ENCODE data around the gene ASTN2. TPM values are rescaled to one million over a fixed set of nuclear protein-coding genes. Genes with fewer than 3 reads are reported as not detected.

Gene ASTN2
- total RNA-seq, 2 donors from 2014 or later = 3.7 to 4.8 TPM

DNA sequence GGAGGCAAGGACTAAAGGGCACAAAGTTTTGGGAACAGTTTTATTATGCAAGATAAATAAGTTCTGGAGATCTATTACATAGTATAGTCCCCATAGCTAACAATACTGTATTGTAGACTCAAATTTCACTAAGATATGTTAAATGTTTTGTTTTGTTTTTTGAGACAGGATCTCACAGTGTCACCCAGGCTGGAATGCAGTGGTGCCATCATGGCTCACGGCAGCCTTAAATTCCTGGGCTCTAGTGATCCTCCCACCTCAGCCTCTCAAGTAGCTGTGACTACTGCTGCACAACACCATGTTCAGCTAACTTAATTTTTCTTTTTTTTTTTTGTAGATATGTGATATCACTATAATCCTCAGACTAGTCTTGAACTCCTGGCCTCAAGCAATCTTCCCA is 618.2 kb downstream of the ASTN2 start:
- DNase-seq (no peak), ATAC-seq (no peak)
- no peaks in the 10 kb centered on the region for H3K4me1 Mint-ChIP-seq
- no peak overlapping the region for H3K4me3 Mint-ChIP-seq
- H3K9me3 ChIP-seq (ENCODE audit: control insufficient read depth, low read length, poor library complexity, severe bottlenecking) = no peaks in the 10 kb centered on the region
- H3K36me3 Mint-ChIP-seq (ENCODE audit: low read depth) = no peaks in the 10 kb centered on the region
- no peak overlapping the region for H3K27ac Mint-ChIP-seq
- H3K27me3 Mint-ChIP-seq = peaks cover 13% of the 10 kb centered on the region

DNA sequence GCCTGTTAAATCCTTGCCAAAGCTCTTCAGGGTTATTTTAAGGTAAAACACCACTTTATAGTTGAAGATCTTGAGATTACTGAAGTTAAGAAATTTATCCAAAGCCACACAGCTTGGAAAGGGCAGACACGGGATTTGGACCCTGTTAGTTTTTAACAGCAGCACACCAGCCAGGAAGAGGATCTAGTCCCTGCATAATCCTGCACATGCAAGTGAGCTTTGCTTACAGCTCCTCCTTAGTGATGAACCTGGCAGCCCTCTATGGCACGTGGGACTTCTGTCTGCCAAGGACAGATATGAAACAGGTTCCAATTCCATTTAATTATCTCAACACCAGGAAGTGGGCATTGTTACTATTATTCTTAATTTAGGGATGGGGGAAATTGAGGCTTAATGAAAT is 619.0 kb downstream of the ASTN2 start:
- Mint-ChIP-seq H3K4me1 (no peaks in the 10 kb centered on the region), H3K27ac (no peak overlapping the region), H3K4me3 (no peak overlapping the region), H3K27me3 (peaks cover 13% of the 10 kb centered on the region), H3K36me3 (ENCODE audit: low read depth) (no peaks in the 10 kb centered on the region)
- ATAC-seq = no peak
- DNase-seq = no peak
- no peaks in the 10 kb centered on the region for H3K9me3 ChIP-seq (ENCODE audit: control insufficient read depth, low read length, poor library complexity, severe bottlenecking)

DNA sequence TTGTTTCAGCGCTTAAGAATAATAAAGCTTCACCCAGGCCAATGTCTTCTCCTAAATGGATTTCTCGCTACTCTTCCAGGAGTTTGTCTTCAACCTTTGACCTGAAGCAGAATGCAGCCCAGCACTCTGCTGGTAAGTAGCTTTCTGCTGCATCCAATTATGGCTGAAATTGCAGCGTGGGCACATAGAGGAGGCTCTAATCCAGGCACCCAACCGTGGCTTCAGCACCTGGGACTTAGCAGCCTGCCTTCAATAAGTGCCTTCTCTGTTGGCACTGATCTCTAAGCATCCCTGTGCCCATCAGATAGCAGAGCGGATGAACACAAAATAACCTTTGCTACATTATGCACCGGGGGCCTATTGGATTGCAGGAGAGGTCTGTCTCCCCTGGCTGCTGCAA is 622.6 kb downstream of the ASTN2 start:
- Mint-ChIP-seq H3K36me3 (ENCODE audit: low read depth) (no peaks in the 10 kb centered on the region), H3K27ac (no peak overlapping the region), H3K27me3 (peaks cover 9% of the 10 kb centered on the region), H3K4me3 (no peak overlapping the region), H3K4me1 (no peaks in the 10 kb centered on the region)
- H3K9me3 ChIP-seq (ENCODE audit: control insufficient read depth, low read length, poor library complexity, severe bottlenecking) = no peaks in the 10 kb centered on the region
- DNase-seq (no peak), ATAC-seq (no peak)

DNA sequence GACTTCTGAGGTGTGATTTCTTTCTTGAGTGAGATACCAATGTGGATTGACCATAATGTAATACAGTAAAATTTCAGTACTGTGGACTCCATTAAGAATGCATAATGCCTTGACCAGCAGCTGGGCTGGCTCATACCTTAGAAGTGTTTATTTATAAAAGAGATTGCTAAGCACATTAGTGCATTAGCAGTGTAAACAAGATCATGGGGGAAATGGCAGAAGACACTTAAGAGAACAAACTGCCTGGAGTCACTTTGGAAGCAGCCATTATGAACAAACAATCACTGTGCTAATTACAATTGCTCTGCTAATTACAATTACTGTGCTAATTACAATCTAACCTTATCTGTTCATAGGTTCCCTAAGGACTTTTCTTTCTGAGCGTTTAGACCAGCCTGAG is 623.5 kb downstream of the ASTN2 start:
- no peak overlapping the region for H3K27ac Mint-ChIP-seq
- no peak for DNase-seq
- H3K4me1 Mint-ChIP-seq = no peaks in the 10 kb centered on the region
- H3K27me3 Mint-ChIP-seq = peaks cover 11% of the 10 kb centered on the region
- no peak for ATAC-seq
- H3K4me3 Mint-ChIP-seq = no peak overlapping the region
- H3K36me3 Mint-ChIP-seq (ENCODE audit: low read depth) = no peaks in the 10 kb centered on the region
- H3K9me3 ChIP-seq (ENCODE audit: control insufficient read depth, low read length, poor library complexity, severe bottlenecking) = no peaks in the 10 kb centered on the region

DNA sequence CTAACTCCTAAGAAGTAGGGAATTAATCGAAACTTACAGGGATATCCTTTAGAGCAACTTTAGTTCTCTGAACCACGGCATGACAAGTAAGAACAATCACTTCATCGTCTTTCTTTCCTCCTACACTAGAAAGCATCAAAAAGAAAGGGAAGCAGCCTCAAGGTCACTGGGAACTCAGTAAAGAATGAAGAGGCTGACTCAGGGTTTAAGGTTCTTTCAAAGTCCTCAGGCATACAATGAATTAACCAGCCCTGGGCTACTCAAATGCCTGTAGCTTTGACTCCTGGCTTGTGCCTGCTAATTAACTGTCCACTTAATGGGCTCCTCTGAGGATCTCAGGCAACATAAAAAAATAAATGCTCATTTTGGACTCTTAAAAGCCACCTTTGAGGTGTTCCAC is 625.8 kb downstream of the ASTN2 start:
- DNase-seq (no peak), ATAC-seq (no peak)
- Mint-ChIP-seq H3K4me3 (no peak overlapping the region), H3K27me3 (peaks cover 22% of the 10 kb centered on the region), H3K27ac (no peak overlapping the region), H3K36me3 (ENCODE audit: low read depth) (no peaks in the 10 kb centered on the region), H3K4me1 (no peaks in the 10 kb centered on the region)
- no peaks in the 10 kb centered on the region for H3K9me3 ChIP-seq (ENCODE audit: control insufficient read depth, low read length, poor library complexity, severe bottlenecking)

DNA sequence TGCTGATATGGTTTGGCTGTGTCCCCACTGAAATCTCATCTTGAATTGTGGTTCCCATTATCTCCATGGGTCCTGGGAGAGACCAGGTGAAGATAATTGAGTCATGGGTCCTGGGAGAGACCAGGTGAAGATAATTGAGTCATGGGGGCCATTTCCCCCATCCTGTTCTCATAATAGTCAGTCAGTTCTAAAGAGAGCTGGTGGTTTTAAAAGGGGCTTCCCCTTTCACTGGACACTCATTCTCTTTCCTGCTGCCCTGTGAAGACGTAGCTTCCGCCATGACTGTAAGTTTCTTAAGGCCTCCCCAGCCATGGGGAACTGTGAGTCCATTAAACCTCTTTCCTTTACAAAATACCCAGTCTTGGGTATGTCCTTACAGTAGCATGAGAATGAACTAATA is 628.1 kb downstream of the ASTN2 start:
- H3K4me1 Mint-ChIP-seq = no peaks in the 10 kb centered on the region
- H3K9me3 ChIP-seq (ENCODE audit: control insufficient read depth, low read length, poor library complexity, severe bottlenecking) = no peaks in the 10 kb centered on the region
- no peak overlapping the region for H3K4me3 Mint-ChIP-seq
- ATAC-seq = no peak
- DNase-seq = no peak
- H3K36me3 Mint-ChIP-seq (ENCODE audit: low read depth) = no peaks in the 10 kb centered on the region
- H3K27ac Mint-ChIP-seq = no peak overlapping the region
- peaks cover 23% of the 10 kb centered on the region for H3K27me3 Mint-ChIP-seq

DNA sequence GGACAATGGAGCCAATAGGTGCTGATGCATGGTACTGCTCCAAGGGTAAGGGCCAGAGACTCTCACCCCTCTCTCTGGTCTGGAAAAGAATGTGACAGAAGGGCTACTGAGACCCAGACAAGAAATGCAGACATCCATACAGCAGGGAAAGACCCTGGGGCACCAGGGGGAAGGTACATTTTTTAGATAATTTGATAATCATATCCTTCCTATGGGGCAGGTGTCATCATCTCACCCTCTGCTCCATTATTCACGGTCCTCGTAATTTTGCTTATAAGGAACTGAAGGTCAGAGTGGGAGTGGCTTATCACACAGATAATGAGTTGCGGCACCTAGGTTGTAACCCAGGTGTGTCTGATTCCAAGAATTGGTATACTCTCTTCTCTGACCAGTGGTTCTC is 637.7 kb downstream of the ASTN2 start:
- no peaks in the 10 kb centered on the region for H3K27me3 Mint-ChIP-seq
- no peak overlapping the region for H3K4me3 Mint-ChIP-seq
- no peaks in the 10 kb centered on the region for H3K4me1 Mint-ChIP-seq
- ATAC-seq (no peak), DNase-seq (no peak)
- H3K27ac Mint-ChIP-seq = no peak overlapping the region
- no peaks in the 10 kb centered on the region for H3K9me3 ChIP-seq (ENCODE audit: control insufficient read depth, low read length, poor library complexity, severe bottlenecking)
- no peaks in the 10 kb centered on the region for H3K36me3 Mint-ChIP-seq (ENCODE audit: low read depth)

DNA sequence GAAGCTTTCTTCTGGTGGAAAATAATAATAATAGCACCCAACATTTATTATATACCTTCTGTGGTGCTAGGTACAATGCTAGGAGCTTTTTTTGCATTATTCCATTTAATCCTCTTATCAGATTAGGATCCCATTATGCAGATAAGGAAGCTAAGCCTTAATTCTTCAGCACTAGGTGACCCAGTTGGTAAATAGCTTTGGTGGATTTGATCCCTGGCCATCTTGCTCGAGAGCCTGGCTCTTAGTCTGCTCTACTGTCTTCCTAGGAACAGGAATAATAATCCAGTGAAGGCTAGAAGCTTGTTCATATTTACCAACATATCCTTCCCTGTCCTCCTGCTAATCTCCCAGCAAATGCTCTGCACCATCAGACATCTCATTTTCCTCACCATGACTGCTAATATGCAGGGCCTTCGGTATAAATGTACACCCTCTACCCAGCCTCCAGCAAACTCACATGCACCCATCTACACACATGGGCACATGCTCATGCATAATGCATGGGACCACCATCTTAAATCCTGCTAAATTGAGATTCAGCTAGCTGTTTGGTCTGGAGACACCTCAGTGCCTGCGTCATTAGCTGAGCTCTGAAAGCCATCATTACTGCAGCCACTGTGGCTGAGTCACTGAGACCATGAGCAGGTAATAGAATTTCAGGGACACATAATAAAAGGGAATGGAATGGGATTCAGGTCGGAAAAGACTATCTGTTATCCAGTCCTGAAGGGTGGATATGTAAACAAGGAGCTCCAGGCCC is 640.3 kb downstream of the ASTN2 start:
- no peaks in the 10 kb centered on the region for H3K27me3 Mint-ChIP-seq
- no peaks in the 10 kb centered on the region for H3K4me1 Mint-ChIP-seq
- no peak overlapping the region for H3K4me3 Mint-ChIP-seq
- H3K9me3 ChIP-seq (ENCODE audit: control insufficient read depth, low read length, poor library complexity, severe bottlenecking) = no peaks in the 10 kb centered on the region
- ATAC-seq (no peak), DNase-seq (no peak)
- H3K27ac Mint-ChIP-seq = no peak overlapping the region
- no peaks in the 10 kb centered on the region for H3K36me3 Mint-ChIP-seq (ENCODE audit: low read depth)

DNA sequence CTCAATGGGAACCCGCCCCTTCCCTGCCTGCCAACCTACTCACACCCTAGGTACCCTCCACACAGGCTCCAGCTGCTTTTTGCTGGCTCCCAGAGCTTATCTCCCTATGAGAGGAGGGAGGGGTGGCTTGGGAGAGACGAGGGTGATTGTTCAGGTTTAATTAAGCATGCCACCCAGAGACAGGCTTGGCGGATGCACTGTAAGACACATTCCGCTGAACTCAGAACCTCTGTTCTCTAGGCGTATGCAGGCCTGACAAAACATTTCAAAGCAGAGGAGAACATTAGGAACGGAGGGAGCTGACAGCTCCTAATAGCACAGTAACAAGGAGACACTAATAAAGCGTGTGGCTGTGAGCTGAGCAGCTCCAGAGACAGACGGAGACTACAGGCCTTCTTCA is 647.6 kb downstream of the ASTN2 start:
- Mint-ChIP-seq H3K36me3 (ENCODE audit: low read depth) (no peaks in the 10 kb centered on the region), H3K27me3 (no peaks in the 10 kb centered on the region), H3K27ac (no peak overlapping the region), H3K4me1 (no peaks in the 10 kb centered on the region), H3K4me3 (no peak overlapping the region)
- DNase-seq = no peak
- no peaks in the 10 kb centered on the region for H3K9me3 ChIP-seq (ENCODE audit: control insufficient read depth, low read length, poor library complexity, severe bottlenecking)
- ATAC-seq = no peak

DNA sequence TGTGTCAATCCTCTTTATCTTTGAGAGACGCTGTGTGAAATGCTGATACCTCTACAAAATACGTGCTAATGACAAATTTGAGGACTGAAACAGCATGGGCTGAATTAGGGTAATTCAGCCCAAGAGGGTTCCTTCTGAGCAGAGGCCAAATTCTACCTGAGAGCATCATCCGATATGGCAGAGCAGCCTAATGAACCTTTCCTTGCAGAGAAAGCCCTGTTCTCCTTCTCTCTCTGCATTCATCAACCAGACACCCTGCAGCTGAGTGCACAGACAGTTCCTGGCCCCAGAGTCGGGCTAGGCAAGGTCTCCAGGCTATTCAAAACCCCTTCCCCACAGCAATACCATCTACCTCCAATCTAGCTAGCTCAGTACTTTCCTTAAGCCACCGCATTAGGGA is 649.8 kb downstream of the ASTN2 start:
- no peaks in the 10 kb centered on the region for H3K9me3 ChIP-seq (ENCODE audit: control insufficient read depth, low read length, poor library complexity, severe bottlenecking)
- Mint-ChIP-seq H3K36me3 (ENCODE audit: low read depth) (no peaks in the 10 kb centered on the region), H3K4me1 (no peaks in the 10 kb centered on the region), H3K27ac (no peak overlapping the region), H3K27me3 (peaks cover 5% of the 10 kb centered on the region), H3K4me3 (no peak overlapping the region)
- no peak for ATAC-seq
- DNase-seq = no peak

DNA sequence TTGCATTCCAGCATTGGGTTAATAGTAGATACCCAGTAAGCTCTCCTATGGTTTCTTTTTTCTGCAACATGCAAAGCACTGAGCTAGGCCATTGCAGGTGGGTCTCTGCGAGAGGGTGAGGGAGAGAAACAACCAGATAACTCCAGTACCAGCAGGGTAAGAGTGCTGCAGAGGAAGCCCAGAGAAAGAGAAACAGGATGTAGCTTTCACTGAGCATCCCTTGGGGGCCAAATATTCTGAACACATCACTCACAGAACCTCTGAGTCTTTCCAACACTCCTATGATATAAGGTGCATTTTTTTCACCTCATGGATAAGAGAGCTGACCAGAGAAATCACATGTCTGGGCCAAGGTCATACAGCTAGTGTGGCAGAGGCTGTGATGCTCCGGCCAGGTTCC is 651.1 kb downstream of the ASTN2 start:
- H3K9me3 ChIP-seq (ENCODE audit: control insufficient read depth, low read length, poor library complexity, severe bottlenecking) = no peaks in the 10 kb centered on the region
- Mint-ChIP-seq H3K36me3 (ENCODE audit: low read depth) (no peaks in the 10 kb centered on the region), H3K4me3 (no peak overlapping the region), H3K27me3 (peaks cover 10% of the 10 kb centered on the region), H3K27ac (no peak overlapping the region), H3K4me1 (no peaks in the 10 kb centered on the region)
- DNase-seq (no peak), ATAC-seq (no peak)

DNA sequence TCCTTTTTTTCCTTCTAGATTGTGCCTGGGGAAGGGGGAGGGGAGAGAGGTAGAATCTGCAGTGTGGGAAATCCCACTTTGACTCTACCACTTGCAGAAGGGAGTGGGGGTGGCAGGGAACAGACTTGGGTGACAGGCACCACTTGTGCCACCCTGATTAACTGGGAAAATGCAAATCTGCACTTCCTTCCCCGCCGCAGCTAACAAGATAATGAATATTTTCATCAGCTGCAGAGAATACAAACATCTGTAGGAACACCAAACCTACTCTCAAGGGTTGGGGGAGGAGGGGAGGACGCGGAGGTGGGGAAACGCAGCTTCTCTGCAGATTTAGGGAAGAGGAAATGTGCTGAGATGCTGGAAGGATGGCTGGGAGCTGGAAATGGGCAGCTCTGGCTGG is 654.2 kb downstream of the ASTN2 start:
- no peaks in the 10 kb centered on the region for H3K9me3 ChIP-seq (ENCODE audit: control insufficient read depth, low read length, poor library complexity, severe bottlenecking)
- Mint-ChIP-seq H3K27me3 (peaks cover 23% of the 10 kb centered on the region), H3K27ac (no peak overlapping the region), H3K36me3 (ENCODE audit: low read depth) (no peaks in the 10 kb centered on the region), H3K4me3 (no peak overlapping the region), H3K4me1 (no peaks in the 10 kb centered on the region)
- DNase-seq (no peak), ATAC-seq (no peak)

DNA sequence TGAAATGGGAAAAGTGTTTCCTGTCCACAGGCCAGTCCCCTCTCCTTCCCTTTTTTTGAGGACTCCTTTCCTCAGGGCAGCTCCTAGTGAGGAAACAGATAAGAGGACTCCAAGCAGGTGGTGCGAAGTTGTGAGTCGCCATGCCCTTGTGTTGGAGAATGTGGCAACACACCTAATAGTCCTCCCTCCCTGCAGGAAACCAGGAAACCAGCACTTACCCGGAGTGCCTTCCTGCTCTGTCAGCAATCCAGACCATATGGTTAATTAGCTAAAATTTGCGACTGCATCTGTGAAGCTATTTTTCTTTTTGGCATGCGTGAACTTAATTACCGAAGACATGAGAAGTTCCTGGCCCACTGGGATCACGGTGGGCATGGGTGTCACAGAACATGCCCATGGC is 657.8 kb downstream of the ASTN2 start:
- Mint-ChIP-seq H3K4me1 (peaks cover 4% of the 10 kb centered on the region), H3K4me3 (no peak overlapping the region), H3K27ac (no peak overlapping the region), H3K27me3 (peaks cover 23% of the 10 kb centered on the region), H3K36me3 (ENCODE audit: low read depth) (no peaks in the 10 kb centered on the region)
- H3K9me3 ChIP-seq (ENCODE audit: control insufficient read depth, low read length, poor library complexity, severe bottlenecking) = no peaks in the 10 kb centered on the region
- ATAC-seq (no peak), DNase-seq (no peak)

DNA sequence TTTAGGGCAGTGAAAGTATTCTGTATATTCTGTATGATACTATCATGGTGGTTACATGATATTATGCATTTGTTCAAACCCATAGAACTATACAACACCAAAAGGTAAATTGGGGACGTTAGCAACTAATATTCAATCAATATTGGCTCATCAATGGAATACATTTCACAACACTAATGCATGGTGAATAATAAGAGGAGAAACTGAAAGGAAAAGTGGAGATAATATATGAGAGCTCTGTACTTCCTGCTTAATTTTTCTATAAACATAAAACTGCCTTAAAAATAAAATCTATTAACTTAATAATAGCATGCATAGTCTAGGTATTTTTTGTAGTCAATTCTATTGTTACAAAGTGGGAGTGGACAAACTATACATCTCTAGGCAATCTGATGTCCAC is 661.5 kb downstream of the ASTN2 start:
- DNase-seq (no peak), ATAC-seq (no peak)
- peaks cover 36% of the 10 kb centered on the region for H3K27me3 Mint-ChIP-seq
- no peak overlapping the region for H3K27ac Mint-ChIP-seq
- no peaks in the 10 kb centered on the region for H3K9me3 ChIP-seq (ENCODE audit: control insufficient read depth, low read length, poor library complexity, severe bottlenecking)
- H3K4me3 Mint-ChIP-seq = no peak overlapping the region
- H3K4me1 Mint-ChIP-seq = peaks cover 4% of the 10 kb centered on the region
- peaks cover 1% of the 10 kb centered on the region for H3K36me3 Mint-ChIP-seq (ENCODE audit: low read depth)
